IMR-90 (cell line): Measurements from ENCODE around the gene RASGRF2.

Experiments used
- BHLHE40 ChIP-seq: fragments of 150-350 bp; IDR thresholded peaks from 2 replicates; pipeline ENCODE4 v1.6.1; 2016; ENCODE audit warnings: mild to moderate bottlenecking, low read depth, low read length
- CEBPB ChIP-seq: IDR thresholded peaks from 2 replicates; pipeline ENCODE4 v1.6.1; 2012; ENCODE audit warnings: low read depth, low read length, improper control_type of control experiment
- CTCF ChIP-seq: conservative IDR thresholded peaks from 2 replicates; pipeline ENCODE4 v1.5.1; 2012; ENCODE audit warnings: mild to moderate bottlenecking, low read depth, low read length, improper control_type of control experiment
- MAZ ChIP-seq: IDR thresholded peaks from 2 replicates; pipeline ENCODE4 v1.6.1; 2012; ENCODE audit warnings: low read depth, mild to moderate bottlenecking, low read length, improper control_type of control experiment, moderate library complexity, borderline replicate concordance
- NFE2L2 ChIP-seq: fragments of 150-350 bp; IDR thresholded peaks from 2 replicates; pipeline ENCODE4 v1.6.1; 2016; ENCODE audit warnings: low read depth, mild to moderate bottlenecking, low read length
- POLR2A ChIP-seq: IDR thresholded peaks from 2 replicates; pipeline ENCODE4 v1.6.1; 2012; ENCODE audit warnings: mild to moderate bottlenecking, low read depth, low read length
- RAD21 ChIP-seq: IDR thresholded peaks from 2 replicates; pipeline ENCODE4 v1.6.1; 2012; ENCODE audit warnings: low read length, improper control_type of control experiment
- RCOR1 ChIP-seq: IDR thresholded peaks from 2 replicates; pipeline ENCODE4 v1.6.1; 2012; ENCODE audit warnings: mild to moderate bottlenecking, low read length, improper control_type of control experiment; ENCODE audit not compliant: insufficient replicate concordance
- RFX5 ChIP-seq: IDR thresholded peaks from 2 replicates; pipeline ENCODE4 v1.8.0; 2012; ENCODE audit warnings: low read depth, mild to moderate bottlenecking, low read length, moderate library complexity
- USF2 ChIP-seq: fragments of 150-350 bp; IDR thresholded peaks from 2 replicates; pipeline ENCODE4 v1.6.1; 2017; ENCODE audit warnings: mild to moderate bottlenecking, antibody characterized with exemption, low read length, low read depth

- TF ChIP-seq CTCF (no peak), BHLHE40 (no peak), MAZ (no peak), RFX5 (no peak), CEBPB (no peak), POLR2A (no peak), USF2 (no peak), NFE2L2 (no peak), RAD21 (no peak), RCOR1 (no peak)
Observed at GRCh38 chr5:80930940-80931339, 29.2 kb upstream of the RASGRF2 start.
